GM12878 (cell line): ENCODE data around the gene P2RY1. TPM values are rescaled to one million over a fixed set of nuclear protein-coding genes. Genes with fewer than 3 reads are reported as not detected.

ENCODE experiments used
- ATAC-seq: fragments of 200-7000 bp; cut with Tn5 transposase; 3 replicates; pipeline ENCODE4 v1.9.1; 2020; ENCODE audit warnings: mild to moderate bottlenecking, moderate library complexity
- BruUV-seq: library from RNA; stranded (reverse); fragments of 400-500 nt; replicated peaks from 2 replicates; lab custom pipeline; 2021; lab: Mats Ljungman, UMichigan
- CTCF ChIA-PET: fragments of 300-600 bp; sonication (Branson Sonifier 250); formaldehyde crosslinking; extraction: SDS; loops from one replicate; lab custom pipeline; 2021; ENCODE audit warnings: inconsistent platforms; lab: Yijun Ruan, JAX
- POLR2A ChIA-PET: fragments of 350-600 bp; formaldehyde crosslinking; extraction: SDS; loops from one replicate; lab custom pipeline; 2021; ENCODE audit warnings: inconsistent platforms; lab: Charles Lee
- RAD21 ChIA-PET: fragments of 300-600 bp; sonication (Branson Sonifier 250); formaldehyde crosslinking; loops from one replicate; lab custom pipeline; 2023; ENCODE audit warnings: antibody characterized with exemption; ENCODE audit not compliant: unreplicated experiment; lab: Charles Lee
- SMC1A ChIA-PET: fragments of 300-600 bp; sonication (Branson Sonifier 250); formaldehyde crosslinking; loops from one replicate; lab custom pipeline; 2023; ENCODE audit not compliant: unreplicated experiment, uncharacterized antibody; lab: Charles Lee
- DNase-seq: peaks from one replicate; pipeline ENCODE4 v3.0.0-alpha.2; 2011; ENCODE audit warnings: low read depth, low spot score
- FAIRE-seq: peaks from 3 replicates; lab custom pipeline; 2011; peaks lifted over from hg19 to GRCh38; lab: Jason Lieb, UNC
- H2AFZ ChIP-seq: 2 replicates; pipeline ENCODE4 v1.6.0; 2011; ENCODE audit warnings: low read depth, low read length, control low read depth; ENCODE audit not compliant: control insufficient read depth
- H3K27ac ChIP-seq: 2 replicates; pipeline ENCODE4 v1.5.1; 2011; ENCODE audit warnings: control low read depth; ENCODE audit not compliant: control insufficient read depth, insufficient read depth
- H3K27me3 ChIP-seq, 2 experiments: replicated peaks in 1 of 2; 2 replicates each; pipeline versions ENCODE4 v1.6.0 to v1.6.1; 2011; ENCODE audit warnings: low read length in 1 of 2; ENCODE audit not compliant: control insufficient read depth in 2 of 2, insufficient read depth in 2 of 2
- H3K36me3 ChIP-seq, 2 experiments: 2 replicates each; pipeline ENCODE4 v1.5.1; 2011; ENCODE audit warnings: low read length in 1 of 2; ENCODE audit not compliant: control insufficient read depth in 2 of 2, insufficient read depth in 2 of 2
- H3K4me1 ChIP-seq: 2 replicates; pipeline ENCODE4 v1.6.1; 2011; ENCODE audit warnings: mild to moderate bottlenecking, low read length, moderate library complexity, mixed read lengths; ENCODE audit not compliant: control insufficient read depth, insufficient read depth
- H3K4me2 ChIP-seq: 2 replicates; pipeline ENCODE4 v1.6.0; 2011; ENCODE audit warnings: control low read depth; ENCODE audit not compliant: control insufficient read depth, insufficient read depth
- H3K4me3 ChIP-seq: fragments of 200-600 bp; sonication (generic); 2 replicates; pipeline ENCODE4 v1.5.1; 2016
- H3K79me2 ChIP-seq: 2 replicates; pipeline ENCODE4 v1.6.0; 2011; ENCODE audit warnings: low read length; ENCODE audit not compliant: control insufficient read depth, insufficient read depth
- H3K9ac ChIP-seq: 2 replicates; pipeline ENCODE4 v1.8.0; 2011; ENCODE audit warnings: low read length, control low read depth, mixed read lengths; ENCODE audit not compliant: control insufficient read depth, insufficient read depth
- H3K9me3 ChIP-seq: replicated peaks from 3 replicates; pipeline ENCODE4 v1.5.1; 2011; ENCODE audit warnings: mild to moderate bottlenecking, low read length; ENCODE audit not compliant: control insufficient read depth, insufficient read depth
- H4K20me1 ChIP-seq: 2 replicates; pipeline ENCODE4 v1.6.0; 2011; ENCODE audit not compliant: control insufficient read depth, insufficient read depth
- CHD4 ChIP-seq: fragments of 200-600 bp; sonication (generic); IDR thresholded peaks from 2 replicates; pipeline ENCODE4 v1.6.1; 2016; ENCODE audit warnings: mild to moderate bottlenecking
- EP300 ChIP-seq, 2 experiments: fragments of 150-350 bp in 1 of 2; IDR thresholded peaks; 2 replicates each; pipeline ENCODE4 v1.6.1; 2011 to 2012; ENCODE audit warnings: low read depth in 2 of 2, low read length in 2 of 2, borderline replicate concordance in 1 of 2, improper control_type of control experiment in 1 of 2, inconsistent platforms in 1 of 2; ENCODE audit not compliant: control insufficient read depth in 1 of 2
- GABPA ChIP-seq: IDR thresholded peaks from 2 replicates; pipeline ENCODE4 v1.6.1; 2014; ENCODE audit warnings: antibody characterized with exemption, low read depth, mild to moderate bottlenecking, inconsistent platforms
- HDAC2 ChIP-seq: fragments of 200-600 bp; sonication (generic); IDR thresholded peaks from 2 replicates; pipeline ENCODE4 v1.6.1; 2017
- HDAC6 ChIP-seq: fragments of 200-600 bp; sonication (generic); IDR thresholded peaks from one replicate; pipeline ENCODE4 v1.8.0; 2017; ENCODE audit warnings: antibody characterized with exemption; ENCODE audit not compliant: unreplicated experiment
- HDGF ChIP-seq: fragments of 450-650 bp; IDR thresholded peaks from 2 replicates; pipeline ENCODE4 v1.6.1; 2016; ENCODE audit warnings: antibody characterized with exemption
- KDM1A ChIP-seq: fragments of 200-600 bp; sonication (generic); IDR thresholded peaks from 2 replicates; pipeline ENCODE4 v1.6.1; 2016; ENCODE audit warnings: borderline replicate concordance
- LARP7 ChIP-seq: fragments of 450-650 bp; IDR thresholded peaks from 2 replicates; pipeline ENCODE4 v1.6.1; 2017; ENCODE audit warnings: mild to moderate bottlenecking
- NFIC ChIP-seq: IDR thresholded peaks from 2 replicates; pipeline ENCODE4 v1.6.1; 2012; ENCODE audit warnings: low read depth, mild to moderate bottlenecking, inconsistent platforms, low read length, moderate library complexity
- NFYA ChIP-seq: IDR thresholded peaks from 2 replicates; pipeline ENCODE4 v1.6.1; 2011; ENCODE audit warnings: low read depth, mild to moderate bottlenecking, low read length, improper control_type of control experiment, borderline replicate concordance
- RAD51 ChIP-seq: fragments of 450-650 bp; IDR thresholded peaks from 2 replicates; pipeline ENCODE4 v1.6.1; 2016; ENCODE audit warnings: moderate library complexity, mild to moderate bottlenecking, inconsistent platforms
- RB1 ChIP-seq: fragments of 450-650 bp; formaldehyde crosslinking; IDR thresholded peaks from 2 replicates; pipeline ENCODE4 v1.6.1; 2017; ENCODE audit warnings: mild to moderate bottlenecking, borderline replicate concordance
- RBBP5 ChIP-seq: fragments of 200-600 bp; sonication (generic); conservative IDR thresholded peaks from 2 replicates; pipeline ENCODE4 v1.6.1; 2016
- SP1 ChIP-seq: IDR thresholded peaks from one replicate; pipeline ENCODE4 v1.6.1; 2011; ENCODE audit warnings: low read depth, low read length
- SUZ12 ChIP-seq: fragments of 200-600 bp; sonication (generic); IDR thresholded peaks from one replicate; pipeline ENCODE4 v1.6.1; 2018; ENCODE audit warnings: antibody characterized with exemption, mild to moderate bottlenecking; ENCODE audit not compliant: unreplicated experiment
- TARDBP ChIP-seq: IDR thresholded peaks from 2 replicates; pipeline ENCODE4 v1.6.1; 2016; ENCODE audit warnings: borderline replicate concordance
- TCF7 ChIP-seq: IDR thresholded peaks from 2 replicates; pipeline ENCODE4 v1.6.1; 2014; ENCODE audit warnings: antibody characterized with exemption, borderline replicate concordance
- ZNF217 ChIP-seq: fragments of 450-650 bp; IDR thresholded peaks from 2 replicates; pipeline ENCODE4 v1.6.1; 2017; ENCODE audit warnings: antibody characterized with exemption, mild to moderate bottlenecking
- ZNF24 ChIP-seq: fragments of 450-650 bp; IDR thresholded peaks from 2 replicates; pipeline ENCODE4 v1.6.1; 2017; ENCODE audit warnings: antibody characterized with exemption, mild to moderate bottlenecking
- WGBS: methylation state at CpG from one replicate; pipeline ENCODE4 v1.1.6; 2016; ENCODE audit warnings: low lambda C conversion rate; ENCODE audit not compliant: insufficient replicate concordance, insufficient coverage; ENCODE audit errors: missing lambda C conversion rate; 5-methylcytosine and 5-hydroxymethylcytosine counted together
- in situ Hi-C: fragments of 300-500 bp; cut with MboI; formaldehyde crosslinking; loops from 9 replicates; pipeline ENCODE4 v1.14.3; 2018; ENCODE audit warnings: mixed read lengths
- intact Hi-C: fragments of 100-400 bp; cut with micrococcal nuclease; formaldehyde crosslinking; loops from one replicate; pipeline ENCODE4 v1.14.2; 2022; ENCODE audit not compliant: unreplicated experiment
- polyA plus RNA-seq, 11 experiments: library from polyadenylated mRNA; depleted of rRNA in 4 of 11; unstranded in 6 of 11; stranded (reverse) in 5 of 11; fragments of >200 nt; fragmentation: Nextera tagmentation in 4 of 11; fragmentation: Illumina TruSeq in 1 of 11; extraction: Ambion mirVana in 4 of 11; extraction: Trizol in 1 of 11; gene quantifications; 1 replicate in 1 of 11; 2 replicates in 10 of 11; pipeline versions ENCODE4 v1.2.1 to v1.2.3, GENCODE V29; 2011 to 2016; ENCODE audit warnings: inconsistent platforms in 2 of 11, missing spikeins in 2 of 11, low read depth in 1 of 11
- total RNA-seq, 4 experiments: library from RNA; depleted of rRNA in 3 of 4; stranded (reverse); fragments of >200 nt in 3 of 4; fragmentation: Illumina TruSeq in 1 of 4; extraction: Trizol in 1 of 4; gene quantifications; 2 replicates each; pipeline versions ENCODE4 v1.2.1 to v1.2.3, GENCODE V29; 2013 to 2021
- TF ChIP-seq, protein P1 (sequence below), 3 experiments: IDR thresholded peaks in 2 of 3; conservative IDR thresholded peaks in 1 of 3; 2 replicates each; pipeline ENCODE4 v1.5.1; 2011; ENCODE audit warnings: low read depth in 3 of 3, low read length in 3 of 3, mild to moderate bottlenecking in 3 of 3, control low read depth in 2 of 3, moderate library complexity in 2 of 3, inconsistent platforms in 1 of 3, mixed read lengths in 1 of 3; ENCODE audit not compliant: control insufficient read depth in 2 of 3, insufficient read depth in 1 of 3; ENCODE audit errors: extremely low read depth in 1 of 3

Gene P2RY1
- total and polyA plus RNA-seq, 10 of the 15 experiments (the other 5 are each of a cell fraction or from before 2014, with no cell fraction given) = 0.01 to 3.4 (median 1.9) TPM

GRCh38 chr3:152797751-152798432 is 37.0 kb upstream of the P2RY1 start:
- BruUV-seq = no TSS peak
- POLR2A ChIA-PET = no interaction called here
- Histone ChIP-seq H3K4me3 (no peak overlapping the region), H3K27ac (no peak overlapping the region), H4K20me1 (no peaks in the 10 kb centered on the region), H3K9ac (no peak overlapping the region), H3K9me3 (no peaks in the 10 kb centered on the region), H2AFZ (no peak overlapping the region), H3K27me3 (no peaks in the 10 kb centered on the region), H3K36me3 (no peaks in the 10 kb centered on the region), H3K4me1 (no peaks in the 10 kb centered on the region), H3K4me2 (no peak overlapping the region), H3K79me2 (no peaks in the 10 kb centered on the region)
- RAD21 ChIA-PET = no interaction called here
- FAIRE-seq = no peak
- CTCF ChIA-PET = no interaction called here
- SMC1A ChIA-PET = interaction anchor here (1.3 to 1.4 kb wide), 2 partner anchors 9 to 13 kb away, joined by 3 to 4 read pairs; no protein-coding TSS in a partner anchor
- no peak for ATAC-seq
- in situ Hi-C loops (no loop called here), intact Hi-C loops (no loop called here)
- WGBS = 32% methylated on average over 4 of the region's 4 CpGs
- no peak for DNase-seq
- TF ChIP-seq RAD51 (no peak), SUZ12 (no peak), RBBP5 (no peak), TARDBP (no peak), ZNF217 (no peak), ZNF24 (no peak), TCF7 (no peak), NFYA (no peak), RB1 (no peak), LARP7 (no peak), HDAC6 (no peak), KDM1A (no peak), CHD4 (no peak), GABPA (no peak), NFIC (no peak), SP1 (no peak), HDGF (no peak), EP300 (IDR thresholded peaks at IDR 0.05; ENCODE audit: borderline replicate concordance in 1 of 2, control insufficient read depth in 1 of 2, low read depth in 2 of 2, low read length in 2 of 2) (no peak), HDAC2 (no peak)
- TF ChIP-seq, protein P1, sequence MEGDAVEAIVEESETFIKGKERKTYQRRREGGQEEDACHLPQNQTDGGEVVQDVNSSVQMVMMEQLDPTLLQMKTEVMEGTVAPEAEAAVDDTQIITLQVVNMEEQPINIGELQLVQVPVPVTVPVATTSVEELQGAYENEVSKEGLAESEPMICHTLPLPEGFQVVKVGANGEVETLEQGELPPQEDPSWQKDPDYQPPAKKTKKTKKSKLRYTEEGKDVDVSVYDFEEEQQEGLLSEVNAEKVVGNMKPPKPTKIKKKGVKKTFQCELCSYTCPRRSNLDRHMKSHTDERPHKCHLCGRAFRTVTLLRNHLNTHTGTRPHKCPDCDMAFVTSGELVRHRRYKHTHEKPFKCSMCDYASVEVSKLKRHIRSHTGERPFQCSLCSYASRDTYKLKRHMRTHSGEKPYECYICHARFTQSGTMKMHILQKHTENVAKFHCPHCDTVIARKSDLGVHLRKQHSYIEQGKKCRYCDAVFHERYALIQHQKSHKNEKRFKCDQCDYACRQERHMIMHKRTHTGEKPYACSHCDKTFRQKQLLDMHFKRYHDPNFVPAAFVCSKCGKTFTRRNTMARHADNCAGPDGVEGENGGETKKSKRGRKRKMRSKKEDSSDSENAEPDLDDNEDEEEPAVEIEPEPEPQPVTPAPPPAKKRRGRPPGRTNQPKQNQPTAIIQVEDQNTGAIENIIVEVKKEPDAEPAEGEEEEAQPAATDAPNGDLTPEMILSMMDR (IDR thresholded peaks at IDR 0.05 in 2 of 3, conservative IDR thresholded peaks at IDR 0.05 in 1 of 3; ENCODE audit: control insufficient read depth in 2 of 3, extremely low read depth in 1 of 3, insufficient read depth in 1 of 3, low read depth in 3 of 3, low read length in 3 of 3) = no peak
- TF ChIP-seq, all 136 proteins: peak for 0
